Transverse colon (tissue), 4 donors: ENCODE results near the gene MYBL2. TPM values are rescaled to one million over a fixed set of nuclear protein-coding genes. Genes with fewer than 3 reads are reported as not detected.

ENCODE experiments used
- DNase-seq: peaks from one replicate; pipeline ENCODE4 v3.0.0-alpha.2; 2019
- H3K27ac ChIP-seq, 4 donors: fragments of 200-600 bp; sonication (generic); 2 replicates each; pipeline ENCODE4 v1.5.1; 2016 to 2018; ENCODE audit warnings: inconsistent platforms in 4 of 4
- H3K27me3 ChIP-seq: fragments of 200-600 bp; sonication (generic); 2 replicates; pipeline ENCODE4 v1.5.1; 2017; ENCODE audit warnings: inconsistent platforms
- H3K36me3 ChIP-seq, 4 donors: fragments of 200-600 bp; sonication (generic); 2 replicates each; pipeline ENCODE4 v1.5.1; 2017 to 2019; ENCODE audit warnings: inconsistent platforms in 4 of 4
- H3K4me1 ChIP-seq, 4 donors: fragments of 200-600 bp; sonication (generic); 2 replicates each; pipeline ENCODE4 v1.5.1; 2017 to 2020; ENCODE audit warnings: inconsistent platforms in 4 of 4
- H3K4me3 ChIP-seq, 4 donors: fragments of 200-600 bp; sonication (generic); 1 replicate in 1 of 4; 2 replicates in 3 of 4; pipeline versions ENCODE4 v1.5.1 to v1.6.1; 2017 to 2019; ENCODE audit warnings: inconsistent platforms in 4 of 4
- H3K9me3 ChIP-seq, 2 donors: fragments of 200-600 bp; sonication (generic); 2 replicates each; pipeline ENCODE4 v1.5.1; 2017 to 2019; ENCODE audit warnings: inconsistent platforms in 2 of 2
- EP300 ChIP-seq: sonication (generic); formaldehyde crosslinking; IDR thresholded peaks from one replicate; pipeline ENCODE4 v1.6.1; 2017; ENCODE audit warnings: antibody characterized with exemption, low read depth
- POLR2A ChIP-seq: fragments of 450-650 bp; IDR thresholded peaks from one replicate; pipeline ENCODE4 v1.6.1; 2016; ENCODE audit warnings: antibody characterized with exemption, mild to moderate bottlenecking, moderate library complexity
- POLR2AphosphoS5 ChIP-seq, 3 donors: sonication (generic); formaldehyde crosslinking; IDR thresholded peaks; one replicate each; pipeline ENCODE4 v1.6.1; 2016; ENCODE audit warnings: antibody characterized with exemption in 3 of 3
- WGBS, 2 donors: methylation state at CpG; one replicate each; pipeline ENCODE4 v1.1.5; 2018; ENCODE audit warnings: low coverage in 1 of 2; 5-methylcytosine and 5-hydroxymethylcytosine counted together
- in situ Hi-C, 4 donors: fragments of 200-750 bp; cut with MboI; loops; one replicate each; pipeline versions ENCODE4 v1.15.0 to v1.15.1; 2017; ENCODE audit warnings: low sequenced_read_pairs in 3 of 4, low pct_ligation_motif_present in 1 of 4, low pct_unique_long_range_greater_than_20kb in 1 of 4
- intact Hi-C: fragments of 100-400 bp; cut with DNase I; formaldehyde crosslinking; loops from one replicate; pipeline ENCODE4 v1.15.1; 2023; ENCODE audit warnings: low total_unique reads
- total RNA-seq, 4 donors: library from RNA; depleted of rRNA; stranded (reverse); fragments of >200 nt; gene quantifications; one replicate each; pipeline ENCODE4 v1.1.0, GENCODE V29; 2016
- TF ChIP-seq, protein P1 (sequence below), 5 experiments: fragments of 200-600 bp in 3 of 5; fragments of 450-650 bp in 2 of 5; sonication (generic) in 3 of 5; IDR thresholded peaks; 1 replicate in 2 of 5; 2 replicates in 3 of 5; pipeline ENCODE4 v1.5.1; 2016 to 2017; ENCODE audit warnings: antibody characterized with exemption in 5 of 5, inconsistent platforms in 3 of 5, mild to moderate bottlenecking in 2 of 5, moderate library complexity in 1 of 5

Gene MYBL2
- total RNA-seq, 4 donors from 2014 or later, result 1.1 to 134 (median 2.2) TPM

DNA sequence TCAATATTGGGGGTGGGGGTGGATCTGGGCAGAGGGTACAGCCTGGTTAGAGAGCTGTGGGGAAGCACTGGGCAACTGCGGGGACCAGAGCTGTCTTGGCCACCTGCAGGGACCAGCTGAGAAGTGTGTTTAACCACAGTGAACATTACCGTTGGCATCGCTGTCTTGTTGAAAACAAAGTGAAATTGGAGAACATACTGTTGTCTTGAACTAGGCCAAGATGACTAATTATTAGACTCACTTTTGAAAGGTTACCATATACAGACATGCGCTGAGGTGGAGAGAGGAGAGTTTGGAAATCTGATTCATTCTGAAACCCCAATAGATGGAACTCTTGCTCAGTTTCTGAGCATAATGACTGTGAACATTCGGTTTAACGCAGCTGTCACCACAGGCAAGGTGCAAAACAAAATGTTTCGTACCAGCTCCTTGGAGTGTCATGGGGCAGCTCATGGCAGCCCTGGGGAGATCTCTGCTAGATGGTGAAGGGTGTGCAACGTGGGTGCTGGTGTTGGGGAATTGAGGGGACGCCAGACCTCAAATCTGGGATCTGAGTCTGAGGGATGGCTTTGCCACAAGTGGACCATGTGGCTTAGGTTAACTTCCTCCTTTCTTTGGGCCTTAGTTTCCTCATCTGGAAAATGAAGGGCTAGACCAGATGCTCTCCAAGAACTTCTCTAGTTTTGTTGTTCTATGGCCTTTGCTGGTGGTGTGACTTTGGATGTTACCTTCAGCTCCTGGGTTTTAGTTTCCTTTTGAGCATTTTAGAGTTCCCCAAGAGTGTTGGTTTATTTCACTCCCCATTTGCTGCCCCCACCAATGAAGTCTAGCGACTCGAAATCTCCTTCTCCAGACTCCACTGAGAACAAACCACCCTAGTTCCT is 84.5 kb downstream of the MYBL2 start:
- no peaks in the 10 kb centered on the region for H3K36me3 ChIP-seq
- H3K27me3 ChIP-seq, result peaks cover 19% of the 10 kb centered on the region
- H3K9me3 ChIP-seq, result no peaks in the 10 kb centered on the region
- intact Hi-C loops, result loop anchor here (1.0 kb wide), 1 partner anchor 329 kb away; no protein-coding TSS in a partner anchor
- in situ Hi-C loops, result loop anchor here in 2 of 4 donors (5.0 kb wide), 2 partner anchors 326 to 331 kb away; no protein-coding TSS in a partner anchor
- no peaks in the 10 kb centered on the region for H3K4me1 ChIP-seq
- H3K27ac ChIP-seq, result peak overlapping the region in 2 of 4 donors; percentile 10 to 58
- 70 to 73% methylated on average over 4 to 11 of the region's 11 CpGs for WGBS, 2 donors
- no peak overlapping the region for H3K4me3 ChIP-seq
- TF ChIP-seq POLR2AphosphoS5 (IDR thresholded peaks at IDR 0.05), result no peak
- TF ChIP-seq, protein P1, sequence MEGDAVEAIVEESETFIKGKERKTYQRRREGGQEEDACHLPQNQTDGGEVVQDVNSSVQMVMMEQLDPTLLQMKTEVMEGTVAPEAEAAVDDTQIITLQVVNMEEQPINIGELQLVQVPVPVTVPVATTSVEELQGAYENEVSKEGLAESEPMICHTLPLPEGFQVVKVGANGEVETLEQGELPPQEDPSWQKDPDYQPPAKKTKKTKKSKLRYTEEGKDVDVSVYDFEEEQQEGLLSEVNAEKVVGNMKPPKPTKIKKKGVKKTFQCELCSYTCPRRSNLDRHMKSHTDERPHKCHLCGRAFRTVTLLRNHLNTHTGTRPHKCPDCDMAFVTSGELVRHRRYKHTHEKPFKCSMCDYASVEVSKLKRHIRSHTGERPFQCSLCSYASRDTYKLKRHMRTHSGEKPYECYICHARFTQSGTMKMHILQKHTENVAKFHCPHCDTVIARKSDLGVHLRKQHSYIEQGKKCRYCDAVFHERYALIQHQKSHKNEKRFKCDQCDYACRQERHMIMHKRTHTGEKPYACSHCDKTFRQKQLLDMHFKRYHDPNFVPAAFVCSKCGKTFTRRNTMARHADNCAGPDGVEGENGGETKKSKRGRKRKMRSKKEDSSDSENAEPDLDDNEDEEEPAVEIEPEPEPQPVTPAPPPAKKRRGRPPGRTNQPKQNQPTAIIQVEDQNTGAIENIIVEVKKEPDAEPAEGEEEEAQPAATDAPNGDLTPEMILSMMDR (IDR thresholded peaks at IDR 0.05), result no peak
- no peak for TF ChIP-seq POLR2A
- DNase-seq, result peak; percentile 50

DNA sequence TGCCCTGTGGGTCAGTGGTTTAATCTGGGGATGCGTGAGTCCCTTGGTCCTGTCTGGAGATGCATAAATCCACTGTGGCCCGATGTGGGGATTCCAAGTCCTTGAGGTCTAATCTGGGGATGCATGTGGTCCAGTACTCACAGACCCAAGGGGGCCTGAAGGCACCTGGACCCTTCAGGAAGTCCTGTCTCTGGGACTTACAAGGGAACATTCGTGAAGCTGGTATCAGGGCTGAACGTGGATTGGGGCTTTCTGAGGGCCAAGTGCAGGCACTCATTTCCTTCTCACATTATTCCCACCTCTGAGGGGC is 85.1 kb downstream of the MYBL2 start:
- Histone ChIP-seq H3K4me3 (no peak overlapping the region), H3K4me1 (no peaks in the 10 kb centered on the region), H3K27ac (peak overlapping the region in 2 of 4 donors; percentile 10 to 46), H3K27me3 (peaks cover 18% of the 10 kb centered on the region), H3K9me3 (no peaks in the 10 kb centered on the region), H3K36me3 (no peaks in the 10 kb centered on the region)
- WGBS, 2 donors, result 60 to 77% methylated on average over 1 to 4 of the region's 4 CpGs
- in situ Hi-C loops, result loop anchor here in 2 of 4 donors (5.0 kb wide), 2 partner anchors 325 to 330 kb away; no protein-coding TSS in a partner anchor
- intact Hi-C loops, result no loop called here
- TF ChIP-seq POLR2AphosphoS5 (IDR thresholded peaks at IDR 0.05), result no peak
- TF ChIP-seq, protein P1 (IDR thresholded peaks at IDR 0.05), result no peak
- TF ChIP-seq EP300, result no peak
- TF ChIP-seq POLR2A, result no peak
- DNase-seq, result no peak

DNA sequence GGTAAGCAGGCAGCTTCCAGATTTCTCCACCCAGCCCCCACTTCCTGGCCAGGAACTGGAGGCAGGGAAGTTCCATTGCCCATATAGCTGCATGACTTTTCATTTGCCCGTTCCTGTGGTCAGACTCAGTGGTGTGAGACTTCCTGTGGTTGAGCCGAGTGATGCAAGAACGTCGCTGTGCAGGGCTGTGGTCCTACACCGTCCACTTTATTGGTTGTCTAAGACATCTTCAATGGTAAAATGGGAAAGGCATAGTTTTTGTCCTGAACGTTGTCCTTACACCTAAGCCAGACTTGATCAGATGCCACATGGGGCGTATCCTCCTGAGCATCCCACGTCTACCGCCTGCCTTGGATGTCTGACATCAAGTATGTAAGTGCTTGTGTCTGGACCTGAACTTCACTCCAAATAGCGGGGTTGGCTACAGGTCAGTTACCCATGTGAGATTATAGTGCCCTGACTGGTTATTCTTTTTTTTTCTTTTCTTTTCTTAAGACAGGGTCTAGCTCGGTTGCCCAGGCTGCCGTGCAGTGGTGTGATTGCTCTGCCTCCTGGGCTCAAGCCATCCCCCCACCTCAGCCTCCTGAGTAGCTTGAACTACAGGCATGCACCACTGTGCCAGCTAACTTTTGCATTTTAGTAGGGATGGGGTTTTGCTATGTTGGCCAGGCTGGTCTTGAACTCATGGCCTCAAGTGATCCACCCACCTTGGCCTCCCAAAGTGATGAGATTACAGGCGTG is 85.8 kb downstream of the MYBL2 start:
- no peak overlapping the region for H3K27ac ChIP-seq
- no peak overlapping the region for H3K4me3 ChIP-seq
- intact Hi-C loops (no loop called here), in situ Hi-C loops (loop anchor here in 2 of 4 donors (5.0 kb wide), 2 partner anchors 325 to 330 kb away; no protein-coding TSS in a partner anchor)
- H3K9me3 ChIP-seq, result no peaks in the 10 kb centered on the region
- WGBS, 2 donors, result 71 to 86% methylated on average over 1 to 13 of the region's 13 CpGs
- peak; percentile 62 for DNase-seq
- TF ChIP-seq POLR2AphosphoS5 (IDR thresholded peaks at IDR 0.05) (no peak), EP300 (no peak), POLR2A (no peak)
- TF ChIP-seq, protein P1 (IDR thresholded peaks at IDR 0.05), result no peak
- no peaks in the 10 kb centered on the region for H3K4me1 ChIP-seq
- H3K36me3 ChIP-seq, result no peaks in the 10 kb centered on the region
- H3K27me3 ChIP-seq, result peaks cover 14% of the 10 kb centered on the region

DNA sequence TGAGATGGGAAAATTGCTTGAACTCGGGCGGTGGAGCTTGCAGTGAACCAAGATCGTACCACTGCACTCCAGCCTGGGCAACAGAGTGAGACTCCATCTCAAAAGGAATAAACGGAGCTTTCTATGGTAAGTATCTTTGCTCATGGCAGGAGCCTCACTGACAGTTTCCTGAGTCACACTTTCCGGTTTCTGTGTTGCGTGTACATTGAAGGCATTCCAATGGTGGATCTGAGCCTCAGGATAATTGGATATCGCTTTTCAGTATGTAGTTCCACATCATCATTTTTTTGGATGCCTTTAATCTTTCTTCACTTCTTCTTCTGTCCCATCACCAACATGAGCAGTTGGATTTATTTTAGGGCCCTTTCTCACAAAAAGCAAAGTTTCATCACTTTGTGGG is 88.5 kb downstream of the MYBL2 start:
- H3K27me3 ChIP-seq, result no peaks in the 10 kb centered on the region
- 93% methylated on average over 3 to 7 of the region's 7 CpGs for WGBS, 2 donors
- no peaks in the 10 kb centered on the region for H3K36me3 ChIP-seq
- no peaks in the 10 kb centered on the region for H3K9me3 ChIP-seq
- intact Hi-C loops, result no loop called here
- H3K4me1 ChIP-seq, result no peaks in the 10 kb centered on the region
- no peak overlapping the region for H3K27ac ChIP-seq
- no peak for DNase-seq
- TF ChIP-seq, protein P1 (IDR thresholded peaks at IDR 0.05), result no peak
- no peak for TF ChIP-seq POLR2AphosphoS5 (IDR thresholded peaks at IDR 0.05)
- in situ Hi-C loops, result no loop called here
- H3K4me3 ChIP-seq, result no peak overlapping the region
